ENCODE measurements around the gene KCNB1. TPM values are rescaled to one million over a fixed set of nuclear protein-coding genes. Genes with fewer than 3 reads are reported as not detected.

KCNB1 gene
- total and polyA plus RNA-seq, 4 donors = under 0.01 to 3.4 (median 1.4) TPM

- no peak for DNase-seq (ENCODE audit: low spot score)
- Histone ChIP-seq H3K36me3 (ENCODE audit: control insufficient read depth in 4 of 4, insufficient read depth in 3 of 4, low read depth in 1 of 4, low read length in 3 of 4) (no peaks in the 10 kb centered on the region), H3K27me3 (ENCODE audit: control insufficient read depth in 4 of 4, insufficient read depth in 4 of 4, low read length in 3 of 4) (peaks cover 0 to 3% (median 0%) of the 10 kb centered on the region in 4 donors), H3K9ac (ENCODE audit: low read depth in 1 of 2, low read length in 2 of 2) (no peak overlapping the region), H3K27ac (ENCODE audit: low read depth in 1 of 2, low read length in 2 of 2) (no peak overlapping the region), H3K9me3 (ENCODE audit: control insufficient read depth in 4 of 4, low read length in 3 of 4) (no peaks in the 10 kb centered on the region), H3K4me3 (ENCODE audit: low read depth in 1 of 3, low read length in 3 of 3) (no peak overlapping the region), H3K4me1 (ENCODE audit: control insufficient read depth in 4 of 4, insufficient read depth in 4 of 4, low read length in 3 of 4) (no peaks in the 10 kb centered on the region)
- TF ChIP-seq ZBTB33 (IDR thresholded peaks at IDR 0.05) (no peak), REST (IDR thresholded peaks at IDR 0.05) (no peak), RXRA (IDR thresholded peaks at IDR 0.05) (no peak), ATF3 (IDR thresholded peaks at IDR 0.05) (no peak), MAX (IDR thresholded peaks at IDR 0.05) (no peak), FOXA1 (IDR thresholded peaks at IDR 0.05) (no peak), HNF4G (IDR thresholded peaks at IDR 0.05) (no peak), GABPA (IDR thresholded peaks at IDR 0.05 in 1 of 2, conservative IDR thresholded peaks at IDR 0.05 in 1 of 2) (no peak), SP1 (IDR thresholded peaks at IDR 0.05) (no peak), RAD21 (IDR thresholded peaks at IDR 0.05) (no peak)
- 74% methylated on average over 3 of the region's 3 CpGs for WGBS
These were observed 19.4 kb upstream of the KCNB1 start for GRCh38 chr20:49501917-49502316.

GRCh38 chr20:49497398-49497669, 14.9 kb upstream of the KCNB1 start:
- Histone ChIP-seq H3K9me3 (ENCODE audit: control insufficient read depth in 4 of 4, low read length in 3 of 4) (no peaks in the 10 kb centered on the region), H3K27ac (ENCODE audit: low read depth in 1 of 2, low read length in 2 of 2) (no peak overlapping the region), H3K36me3 (ENCODE audit: control insufficient read depth in 4 of 4, insufficient read depth in 3 of 4, low read depth in 1 of 4, low read length in 3 of 4) (no peaks in the 10 kb centered on the region), H3K4me3 (ENCODE audit: low read depth in 1 of 3, low read length in 3 of 3) (no peak overlapping the region), H3K9ac (ENCODE audit: low read depth in 1 of 2, low read length in 2 of 2) (no peak overlapping the region), H3K4me1 (ENCODE audit: control insufficient read depth in 4 of 4, insufficient read depth in 4 of 4, low read length in 3 of 4) (no peaks in the 10 kb centered on the region), H3K27me3 (ENCODE audit: control insufficient read depth in 4 of 4, insufficient read depth in 4 of 4, low read length in 3 of 4) (no peaks in the 10 kb centered on the region)
- DNase-seq (ENCODE audit: low spot score) = no peak
- no peak for TF ChIP-seq REST (IDR thresholded peaks at IDR 0.05)
- no peak for TF ChIP-seq HNF4A (conservative IDR thresholded peaks at IDR 0.05)
- TF ChIP-seq FOXA2 (IDR thresholded peaks at IDR 0.05) = no peak
- TF ChIP-seq RXRA (IDR thresholded peaks at IDR 0.05) = no peak
- no peak for TF ChIP-seq HNF4G (IDR thresholded peaks at IDR 0.05)
- TF ChIP-seq MAX (IDR thresholded peaks at IDR 0.05) = no peak
- WGBS = 65% methylated on average over 1 of the region's 1 CpG
